Esophagus squamous epithelium (tissue), 4 donors: ENCODE results near the gene EPB41L4B.

Experiments
- CTCF ChIP-seq, 6 experiments: fragments of 450-650 bp in 4 of 6; fragments of 200-600 bp in 2 of 6; sonication (generic) in 2 of 6; IDR thresholded peaks; one replicate each; pipeline ENCODE4 v1.5.1; 2016 to 2019; ENCODE audit warnings: antibody characterized with exemption in 6 of 6, mild to moderate bottlenecking in 4 of 6, moderate library complexity in 4 of 6
- POLR2A ChIP-seq, 4 donors: fragments of 450-650 bp; IDR thresholded peaks; one replicate each; pipeline ENCODE4 v1.6.1; 2017; ENCODE audit warnings: antibody characterized with exemption in 4 of 4, mild to moderate bottlenecking in 4 of 4, moderate library complexity in 3 of 4

GRCh38 chr9:109252291-109252690 is 68.6 kb downstream of the EPB41L4B start:
- TF ChIP-seq CTCF (IDR thresholded peaks at IDR 0.05) (no peak), POLR2A (IDR thresholded peaks at IDR 0.05) (no peak)
